ENCODE data around the gene ECE2. TPM values are rescaled to one million over a fixed set of nuclear protein-coding genes. Genes with fewer than 3 reads are reported as not detected.

ECE2 gene
- total and polyA plus RNA-seq, 4 donors: not detected

DNA sequence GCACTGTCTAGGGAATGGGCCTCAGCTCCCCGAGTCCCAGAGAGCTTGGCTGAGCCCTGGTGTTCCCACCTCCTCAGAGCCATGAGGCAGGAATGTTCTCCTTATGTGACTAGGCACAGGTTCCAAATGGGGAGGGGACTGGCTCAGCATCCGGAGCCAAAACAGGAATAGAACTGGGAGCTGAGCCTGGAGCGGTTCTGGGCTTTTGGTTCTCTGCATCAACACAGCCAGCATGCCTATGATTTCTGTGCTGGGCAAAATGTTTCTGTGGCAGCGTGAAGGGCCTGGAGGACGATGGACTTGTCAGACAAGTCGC, 61.5 kb downstream of the ECE2 start, which contains the start of gene FAM131A (continued):
- TF ChIP-seq SP1 (IDR thresholded peaks at IDR 0.05) (no peak), EGR1 (IDR thresholded peaks at IDR 0.05; ENCODE audit: low read depth in 2 of 2) (no peak), TAF1 (conservative IDR thresholded peaks at IDR 0.05) (no peak), FOXA2 (IDR thresholded peaks at IDR 0.05) (no peak), RAD21 (IDR thresholded peaks at IDR 0.05) (no peak)

DNA sequence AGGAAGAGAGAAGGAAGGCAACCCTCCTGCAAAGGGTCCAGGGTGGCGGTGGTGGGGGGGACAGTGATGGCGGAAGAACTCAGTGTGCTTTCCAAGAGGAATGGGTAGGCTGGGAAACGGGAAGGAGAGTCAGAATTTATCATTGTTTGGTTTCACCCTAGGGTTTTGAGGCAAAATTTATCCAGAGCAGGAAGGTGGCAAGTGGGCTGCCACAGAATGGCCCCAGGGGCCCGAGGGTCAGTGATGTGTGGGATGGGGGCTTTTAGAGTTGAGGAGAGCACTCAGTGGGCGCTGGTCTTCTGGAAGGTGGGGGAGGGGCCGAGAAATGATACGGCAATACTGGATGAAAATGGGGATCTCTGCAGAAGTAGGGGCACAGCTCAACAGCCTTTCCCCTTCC, 62.2 kb downstream of the ECE2 start:
- peak overlapping the region; percentile 3 to 23 for H3K27ac ChIP-seq (ENCODE audit: low read depth in 1 of 2, low read length in 2 of 2)
- no peaks in the 10 kb centered on the region for H3K9me3 ChIP-seq (ENCODE audit: control insufficient read depth in 4 of 4, low read length in 3 of 4)
- H3K4me1 ChIP-seq (ENCODE audit: control insufficient read depth in 4 of 4, insufficient read depth in 4 of 4, low read length in 3 of 4): peaks cover 0 to 13% (median 6%) of the 10 kb centered on the region in 4 donors
- TF ChIP-seq FOXA1 (IDR thresholded peaks at IDR 0.05) (no peak), FOXA2 (IDR thresholded peaks at IDR 0.05) (no peak), RXRA (IDR thresholded peaks at IDR 0.05) (no peak), HNF4A (conservative IDR thresholded peaks at IDR 0.05) (no peak), JUND (IDR thresholded peaks at IDR 0.05) (no peak), SP1 (IDR thresholded peaks at IDR 0.05) (no peak), HNF4G (IDR thresholded peaks at IDR 0.05) (no peak), YY1 (IDR thresholded peaks at IDR 0.05) (no peak), RAD21 (IDR thresholded peaks at IDR 0.05) (no peak), GABPA (IDR thresholded peaks at IDR 0.05 in 1 of 2, conservative IDR thresholded peaks at IDR 0.05 in 1 of 2) (no peak), EGR1 (IDR thresholded peaks at IDR 0.05; ENCODE audit: low read depth in 2 of 2) (no peak), NR2F2 (IDR thresholded peaks at IDR 0.05) (no peak), TAF1 (conservative IDR thresholded peaks at IDR 0.05) (no peak)
- TF ChIP-seq, protein P1, sequence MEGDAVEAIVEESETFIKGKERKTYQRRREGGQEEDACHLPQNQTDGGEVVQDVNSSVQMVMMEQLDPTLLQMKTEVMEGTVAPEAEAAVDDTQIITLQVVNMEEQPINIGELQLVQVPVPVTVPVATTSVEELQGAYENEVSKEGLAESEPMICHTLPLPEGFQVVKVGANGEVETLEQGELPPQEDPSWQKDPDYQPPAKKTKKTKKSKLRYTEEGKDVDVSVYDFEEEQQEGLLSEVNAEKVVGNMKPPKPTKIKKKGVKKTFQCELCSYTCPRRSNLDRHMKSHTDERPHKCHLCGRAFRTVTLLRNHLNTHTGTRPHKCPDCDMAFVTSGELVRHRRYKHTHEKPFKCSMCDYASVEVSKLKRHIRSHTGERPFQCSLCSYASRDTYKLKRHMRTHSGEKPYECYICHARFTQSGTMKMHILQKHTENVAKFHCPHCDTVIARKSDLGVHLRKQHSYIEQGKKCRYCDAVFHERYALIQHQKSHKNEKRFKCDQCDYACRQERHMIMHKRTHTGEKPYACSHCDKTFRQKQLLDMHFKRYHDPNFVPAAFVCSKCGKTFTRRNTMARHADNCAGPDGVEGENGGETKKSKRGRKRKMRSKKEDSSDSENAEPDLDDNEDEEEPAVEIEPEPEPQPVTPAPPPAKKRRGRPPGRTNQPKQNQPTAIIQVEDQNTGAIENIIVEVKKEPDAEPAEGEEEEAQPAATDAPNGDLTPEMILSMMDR (IDR thresholded peaks at IDR 0.05; ENCODE audit: low read depth, low read length, missing input control): no peak
- TF ChIP-seq, protein P2, sequence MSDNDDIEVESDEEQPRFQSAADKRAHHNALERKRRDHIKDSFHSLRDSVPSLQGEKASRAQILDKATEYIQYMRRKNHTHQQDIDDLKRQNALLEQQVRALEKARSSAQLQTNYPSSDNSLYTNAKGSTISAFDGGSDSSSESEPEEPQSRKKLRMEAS (IDR thresholded peaks at IDR 0.05): no peak
- TF ChIP-seq, protein P3, sequence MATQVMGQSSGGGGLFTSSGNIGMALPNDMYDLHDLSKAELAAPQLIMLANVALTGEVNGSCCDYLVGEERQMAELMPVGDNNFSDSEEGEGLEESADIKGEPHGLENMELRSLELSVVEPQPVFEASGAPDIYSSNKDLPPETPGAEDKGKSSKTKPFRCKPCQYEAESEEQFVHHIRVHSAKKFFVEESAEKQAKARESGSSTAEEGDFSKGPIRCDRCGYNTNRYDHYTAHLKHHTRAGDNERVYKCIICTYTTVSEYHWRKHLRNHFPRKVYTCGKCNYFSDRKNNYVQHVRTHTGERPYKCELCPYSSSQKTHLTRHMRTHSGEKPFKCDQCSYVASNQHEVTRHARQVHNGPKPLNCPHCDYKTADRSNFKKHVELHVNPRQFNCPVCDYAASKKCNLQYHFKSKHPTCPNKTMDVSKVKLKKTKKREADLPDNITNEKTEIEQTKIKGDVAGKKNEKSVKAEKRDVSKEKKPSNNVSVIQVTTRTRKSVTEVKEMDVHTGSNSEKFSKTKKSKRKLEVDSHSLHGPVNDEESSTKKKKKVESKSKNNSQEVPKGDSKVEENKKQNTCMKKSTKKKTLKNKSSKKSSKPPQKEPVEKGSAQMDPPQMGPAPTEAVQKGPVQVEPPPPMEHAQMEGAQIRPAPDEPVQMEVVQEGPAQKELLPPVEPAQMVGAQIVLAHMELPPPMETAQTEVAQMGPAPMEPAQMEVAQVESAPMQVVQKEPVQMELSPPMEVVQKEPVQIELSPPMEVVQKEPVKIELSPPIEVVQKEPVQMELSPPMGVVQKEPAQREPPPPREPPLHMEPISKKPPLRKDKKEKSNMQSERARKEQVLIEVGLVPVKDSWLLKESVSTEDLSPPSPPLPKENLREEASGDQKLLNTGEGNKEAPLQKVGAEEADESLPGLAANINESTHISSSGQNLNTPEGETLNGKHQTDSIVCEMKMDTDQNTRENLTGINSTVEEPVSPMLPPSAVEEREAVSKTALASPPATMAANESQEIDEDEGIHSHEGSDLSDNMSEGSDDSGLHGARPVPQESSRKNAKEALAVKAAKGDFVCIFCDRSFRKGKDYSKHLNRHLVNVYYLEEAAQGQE (IDR thresholded peaks at IDR 0.05): no peak
- TF ChIP-seq, protein P4, sequence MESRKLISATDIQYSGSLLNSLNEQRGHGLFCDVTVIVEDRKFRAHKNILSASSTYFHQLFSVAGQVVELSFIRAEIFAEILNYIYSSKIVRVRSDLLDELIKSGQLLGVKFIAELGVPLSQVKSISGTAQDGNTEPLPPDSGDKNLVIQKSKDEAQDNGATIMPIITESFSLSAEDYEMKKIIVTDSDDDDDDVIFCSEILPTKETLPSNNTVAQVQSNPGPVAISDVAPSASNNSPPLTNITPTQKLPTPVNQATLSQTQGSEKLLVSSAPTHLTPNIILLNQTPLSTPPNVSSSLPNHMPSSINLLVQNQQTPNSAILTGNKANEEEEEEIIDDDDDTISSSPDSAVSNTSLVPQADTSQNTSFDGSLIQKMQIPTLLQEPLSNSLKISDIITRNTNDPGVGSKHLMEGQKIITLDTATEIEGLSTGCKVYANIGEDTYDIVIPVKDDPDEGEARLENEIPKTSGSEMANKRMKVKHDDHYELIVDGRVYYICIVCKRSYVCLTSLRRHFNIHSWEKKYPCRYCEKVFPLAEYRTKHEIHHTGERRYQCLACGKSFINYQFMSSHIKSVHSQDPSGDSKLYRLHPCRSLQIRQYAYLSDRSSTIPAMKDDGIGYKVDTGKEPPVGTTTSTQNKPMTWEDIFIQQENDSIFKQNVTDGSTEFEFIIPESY (IDR thresholded peaks at IDR 0.05): no peak
- TF ChIP-seq, protein P5, sequence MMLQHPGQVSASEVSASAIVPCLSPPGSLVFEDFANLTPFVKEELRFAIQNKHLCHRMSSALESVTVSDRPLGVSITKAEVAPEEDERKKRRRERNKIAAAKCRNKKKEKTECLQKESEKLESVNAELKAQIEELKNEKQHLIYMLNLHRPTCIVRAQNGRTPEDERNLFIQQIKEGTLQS (IDR thresholded peaks at IDR 0.05): no peak
- H3K9ac ChIP-seq (ENCODE audit: low read depth in 1 of 2, low read length in 2 of 2): no peak overlapping the region
- no peak overlapping the region for H3K4me3 ChIP-seq (ENCODE audit: low read depth in 1 of 3, low read length in 3 of 3)
- 86% methylated on average over 7 of the region's 7 CpGs for WGBS
- no peaks in the 10 kb centered on the region for H3K27me3 ChIP-seq (ENCODE audit: control insufficient read depth in 4 of 4, insufficient read depth in 4 of 4, low read length in 3 of 4)
- peaks cover 5 to 31% (median 18%) of the 10 kb centered on the region in 4 donors for H3K36me3 ChIP-seq (ENCODE audit: control insufficient read depth in 4 of 4, insufficient read depth in 3 of 4, low read depth in 1 of 4, low read length in 3 of 4)
- DNase-seq (ENCODE audit: low spot score): no peak
